Hepatocyte (in vitro differentiated cells): Measurements from ENCODE around the gene OR2A2. TPM values are rescaled to one million over a fixed set of nuclear protein-coding genes. Genes with fewer than 3 reads are reported as not detected.

Source experiments
- DNase-seq: peaks from one replicate; pipeline ENCODE4 v3.0.0-alpha.2; 2016; ENCODE audit warnings: low spot score
- H2AFZ ChIP-seq: fragments of 200-600 bp; sonication (generic); 2 replicates; pipeline ENCODE4 v1.6.0; 2016; ENCODE audit warnings: antibody characterized with exemption, mild to moderate bottlenecking
- H3K27ac ChIP-seq: fragments of 200-600 bp; sonication (generic); 2 replicates; pipeline ENCODE4 v1.5.1; 2016; ENCODE audit warnings: mild to moderate bottlenecking
- H3K27me3 ChIP-seq: fragments of 200-600 bp; sonication (generic); 2 replicates; pipeline ENCODE4 v1.6.1; 2016
- H3K36me3 ChIP-seq: fragments of 200-600 bp; sonication (generic); replicated peaks from 2 replicates; pipeline ENCODE4 v1.5.1; 2016; ENCODE audit warnings: low read depth; ENCODE audit not compliant: insufficient read depth
- H3K4me1 ChIP-seq: fragments of 200-600 bp; sonication (generic); 2 replicates; pipeline ENCODE4 v1.5.1; 2016; ENCODE audit warnings: mild to moderate bottlenecking, moderate library complexity; ENCODE audit not compliant: insufficient read depth
- H3K4me2 ChIP-seq: fragments of 200-600 bp; sonication (generic); 2 replicates; pipeline ENCODE4 v1.6.0; 2016
- H3K4me3 ChIP-seq: fragments of 200-600 bp; sonication (generic); 2 replicates; pipeline ENCODE4 v1.5.1; 2016; ENCODE audit warnings: mild to moderate bottlenecking
- H3K79me2 ChIP-seq: fragments of 200-600 bp; sonication (generic); 2 replicates; pipeline ENCODE4 v1.6.0; 2017; ENCODE audit warnings: mild to moderate bottlenecking
- H3K9me2 ChIP-seq: fragments of 200-600 bp; sonication (generic); replicated peaks from 2 replicates; pipeline ENCODE4 v1.6.0; 2017; ENCODE audit warnings: mild to moderate bottlenecking; ENCODE audit not compliant: insufficient read depth
- H3K9me3 ChIP-seq: fragments of 200-600 bp; sonication (generic); 2 replicates; pipeline ENCODE4 v1.5.1; 2016; ENCODE audit warnings: low read depth, mild to moderate bottlenecking
- H4K20me1 ChIP-seq: fragments of 200-600 bp; sonication (generic); 2 replicates; pipeline ENCODE4 v1.6.0; 2016; ENCODE audit warnings: mild to moderate bottlenecking; ENCODE audit not compliant: insufficient read depth, poor library complexity, severe bottlenecking
- EZH2 ChIP-seq: fragments of 200-600 bp; sonication (generic); IDR thresholded peaks from 2 replicates; pipeline ENCODE4 v1.6.1; 2016; ENCODE audit warnings: antibody characterized with exemption, mild to moderate bottlenecking, borderline replicate concordance
- EZH2phosphoT487 ChIP-seq: fragments of 200-600 bp; sonication (generic); IDR thresholded peaks from one replicate; pipeline ENCODE4 v1.6.1; 2018; ENCODE audit warnings: antibody characterized with exemption, mild to moderate bottlenecking, low read depth, moderate library complexity; ENCODE audit not compliant: unreplicated experiment, severe bottlenecking
- WGBS: methylation state at CpG from one replicate; pipeline ENCODE4 v1.1.6; 2016; ENCODE audit warnings: low lambda C conversion rate; ENCODE audit errors: missing lambda C conversion rate; 5-methylcytosine and 5-hydroxymethylcytosine counted together
- polyA plus RNA-seq: library from polyadenylated mRNA; unstranded; fragments of >200 nt; fragmentation: Nextera tagmentation; extraction: Ambion mirVana; gene quantifications from 2 replicates; pipeline ENCODE4 v1.2.1, GENCODE V29; 2016
- total RNA-seq: library from RNA; depleted of rRNA; stranded (reverse); fragments of >200 nt; gene quantifications from 2 replicates; pipeline ENCODE4 v1.2.3, GENCODE V29; 2014
- TF ChIP-seq, protein P1 (sequence below): fragments of 200-600 bp; sonication (generic); IDR thresholded peaks from 2 replicates; pipeline ENCODE4 v1.5.1; 2016; ENCODE audit warnings: antibody characterized with exemption, mild to moderate bottlenecking; ENCODE audit not compliant: poor library complexity

Gene OR2A2
- total and polyA plus RNA-seq, 2 experiments from 2014 or later: not detected

DNA sequence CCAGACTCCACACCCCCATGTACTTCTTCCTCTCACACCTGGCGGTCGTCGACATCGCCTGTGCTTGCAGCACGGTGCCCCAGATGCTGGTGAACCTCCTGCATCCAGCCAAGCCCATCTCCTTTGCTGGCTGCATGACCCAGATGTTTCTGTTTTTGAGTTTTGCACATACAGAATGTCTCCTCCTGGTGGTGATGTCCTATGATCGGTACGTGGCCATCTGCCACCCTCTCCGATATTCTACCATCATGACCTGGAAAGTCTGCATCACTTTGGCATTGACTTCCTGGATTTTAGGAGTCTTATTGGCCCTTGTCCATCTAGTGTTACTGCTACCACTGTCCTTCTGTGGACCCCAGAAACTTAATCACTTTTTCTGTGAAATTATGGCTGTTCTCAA is 35.0 kb upstream of the OR2A2 start:
- no peak for DNase-seq
- no peaks in the 10 kb centered on the region for H3K9me2 ChIP-seq
- no peaks in the 10 kb centered on the region for H3K27me3 ChIP-seq
- H3K4me2 ChIP-seq: no peak overlapping the region
- H3K9me3 ChIP-seq: no peaks in the 10 kb centered on the region
- no peaks in the 10 kb centered on the region for H3K36me3 ChIP-seq
- no peak overlapping the region for H3K4me3 ChIP-seq
- H3K79me2 ChIP-seq: no peaks in the 10 kb centered on the region
- no peaks in the 10 kb centered on the region for H3K4me1 ChIP-seq
- H2AFZ ChIP-seq: no peak overlapping the region
- TF ChIP-seq, protein P1, sequence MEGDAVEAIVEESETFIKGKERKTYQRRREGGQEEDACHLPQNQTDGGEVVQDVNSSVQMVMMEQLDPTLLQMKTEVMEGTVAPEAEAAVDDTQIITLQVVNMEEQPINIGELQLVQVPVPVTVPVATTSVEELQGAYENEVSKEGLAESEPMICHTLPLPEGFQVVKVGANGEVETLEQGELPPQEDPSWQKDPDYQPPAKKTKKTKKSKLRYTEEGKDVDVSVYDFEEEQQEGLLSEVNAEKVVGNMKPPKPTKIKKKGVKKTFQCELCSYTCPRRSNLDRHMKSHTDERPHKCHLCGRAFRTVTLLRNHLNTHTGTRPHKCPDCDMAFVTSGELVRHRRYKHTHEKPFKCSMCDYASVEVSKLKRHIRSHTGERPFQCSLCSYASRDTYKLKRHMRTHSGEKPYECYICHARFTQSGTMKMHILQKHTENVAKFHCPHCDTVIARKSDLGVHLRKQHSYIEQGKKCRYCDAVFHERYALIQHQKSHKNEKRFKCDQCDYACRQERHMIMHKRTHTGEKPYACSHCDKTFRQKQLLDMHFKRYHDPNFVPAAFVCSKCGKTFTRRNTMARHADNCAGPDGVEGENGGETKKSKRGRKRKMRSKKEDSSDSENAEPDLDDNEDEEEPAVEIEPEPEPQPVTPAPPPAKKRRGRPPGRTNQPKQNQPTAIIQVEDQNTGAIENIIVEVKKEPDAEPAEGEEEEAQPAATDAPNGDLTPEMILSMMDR: no peak
- TF ChIP-seq EZH2phosphoT487: no peak
- TF ChIP-seq EZH2: no peak
- no peaks in the 10 kb centered on the region for H4K20me1 ChIP-seq
- H3K27ac ChIP-seq: no peak overlapping the region
- 98% methylated on average over 8 of the region's 8 CpGs for WGBS

DNA sequence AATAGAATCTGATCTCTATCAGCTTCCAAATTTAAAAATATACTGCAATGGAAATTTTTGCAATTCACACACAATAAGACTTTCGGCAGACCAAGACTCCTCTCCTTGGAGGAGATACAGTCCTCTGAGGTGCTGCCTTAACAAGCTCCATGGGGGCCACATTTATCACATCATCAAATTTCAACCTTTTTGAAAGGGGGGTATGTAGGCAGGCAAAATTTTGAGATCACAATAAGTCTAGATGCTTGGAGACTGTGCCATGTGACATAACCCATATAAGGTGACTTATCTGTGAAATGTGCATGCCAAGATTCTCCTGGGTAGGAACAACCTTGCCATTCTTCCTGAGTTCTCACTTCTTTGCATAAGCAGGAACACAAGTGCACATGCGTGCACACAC is 23.4 kb upstream of the OR2A2 start, which contains the start of gene OR2A12:
OR2A12 (plus strand) TSS at position 301 of the 400 bp plus-strand sequence. CDS start 8,830 bp downstream, outside the sequence.
- H3K4me2 ChIP-seq: no peak within 1 kb of the TSS
- no peak within 1 kb of the TSS for H3K27ac ChIP-seq
- no peak for TF ChIP-seq EZH2phosphoT487
- TF ChIP-seq, protein P1: no peak
- no peak for TF ChIP-seq EZH2
- no peaks in the 10 kb centered on the region for H3K27me3 ChIP-seq
- H4K20me1 ChIP-seq: no peaks in the 10 kb centered on the region
- no peaks in the 10 kb centered on the region for H3K36me3 ChIP-seq
- no peak within 1 kb of the TSS for H2AFZ ChIP-seq
- 91% methylated on average over 2 of the region's 2 CpGs for WGBS
- no peak for DNase-seq
- no peak within 1 kb of the TSS for H3K4me3 ChIP-seq
- H3K9me3 ChIP-seq: no peaks in the 10 kb centered on the region
- H3K9me2 ChIP-seq: no peaks in the 10 kb centered on the region
- H3K79me2 ChIP-seq: no peaks in the 10 kb centered on the region
- H3K4me1 ChIP-seq: no peaks in the 10 kb centered on the region

- no peak overlapping the region for H3K4me2 ChIP-seq
- H3K79me2 ChIP-seq: no peaks in the 10 kb centered on the region
- no peaks in the 10 kb centered on the region for H3K27me3 ChIP-seq
- H3K27ac ChIP-seq: no peak overlapping the region
- H3K4me3 ChIP-seq: no peak overlapping the region
- no peak overlapping the region for H2AFZ ChIP-seq
- no peak for DNase-seq
- 80% methylated on average over 4 of the region's 4 CpGs for WGBS
- no peaks in the 10 kb centered on the region for H3K36me3 ChIP-seq
- TF ChIP-seq EZH2phosphoT487 (no peak), EZH2 (no peak)
- TF ChIP-seq, protein P1: no peak
- no peaks in the 10 kb centered on the region for H4K20me1 ChIP-seq
- H3K9me3 ChIP-seq: no peaks in the 10 kb centered on the region
- H3K9me2 ChIP-seq: no peaks in the 10 kb centered on the region
- no peaks in the 10 kb centered on the region for H3K4me1 ChIP-seq
Measured at GRCh38 chr7:144086730-144087129, 22.7 kb upstream of the OR2A2 start.

GRCh38 chr7:144087230-144087629 is 22.2 kb upstream of the OR2A2 start:
- Histone ChIP-seq H3K9me3 (no peaks in the 10 kb centered on the region), H2AFZ (no peak overlapping the region), H3K4me2 (no peak overlapping the region), H3K4me3 (no peak overlapping the region), H4K20me1 (no peaks in the 10 kb centered on the region), H3K4me1 (no peaks in the 10 kb centered on the region), H3K9me2 (no peaks in the 10 kb centered on the region), H3K79me2 (no peaks in the 10 kb centered on the region), H3K36me3 (no peaks in the 10 kb centered on the region), H3K27ac (no peak overlapping the region), H3K27me3 (no peaks in the 10 kb centered on the region)
- 96% methylated on average over 1 of the region's 1 CpG for WGBS
- TF ChIP-seq, protein P1: no peak
- TF ChIP-seq EZH2phosphoT487 (no peak), EZH2 (no peak)
- DNase-seq: no peak
